NCI-H2227 treated with DMSO at 0.1 percent for 48 hours (cell line): Measurements from ENCODE around the gene EPOP.

ENCODE experiments used
- DNase-seq: peaks from one replicate; lab custom pipeline; 2025; lab: John Stamatoyannopoulos, UW

The EPOP gene

DNA sequence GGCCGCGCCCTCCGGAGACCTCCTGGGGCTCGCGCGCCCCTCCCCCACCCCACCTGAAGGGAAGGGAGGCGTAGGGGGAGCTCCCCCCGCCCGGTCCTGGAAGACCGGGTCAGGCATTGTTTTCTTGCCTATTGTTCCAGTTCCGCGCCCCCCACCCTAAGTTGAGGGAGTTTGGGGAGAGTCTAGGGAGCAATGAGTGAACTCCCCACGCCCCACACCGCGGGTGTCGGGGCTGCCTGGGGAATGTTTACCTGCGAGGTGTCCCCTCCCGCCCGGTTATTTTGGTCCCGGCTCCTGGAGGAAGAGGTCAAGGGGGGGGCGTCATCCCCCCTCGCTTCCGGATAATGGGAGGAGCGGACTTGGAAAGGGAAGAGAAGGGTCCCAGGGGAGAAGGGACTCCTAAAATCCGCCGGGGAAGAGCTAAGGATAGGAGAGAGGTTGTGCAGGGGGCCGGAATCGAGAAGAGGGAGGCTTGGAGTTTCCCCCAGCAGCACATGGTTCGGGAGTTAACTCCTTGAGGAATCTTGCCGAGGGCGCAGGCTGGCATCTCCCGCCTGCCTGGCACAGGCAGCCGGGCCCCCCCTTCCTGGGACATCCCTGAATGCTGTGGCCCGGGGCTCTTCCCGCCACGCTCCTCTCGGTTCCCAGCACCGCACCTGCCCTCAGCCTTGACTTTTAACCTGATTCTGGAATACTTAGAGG is 31.2 kb upstream of the EPOP start:
- DNase-seq, result no peak

- DNase-seq, result no peak
Measured at GRCh38 chr17:38705523-38705802, 30.7 kb upstream of the EPOP start.

DNA sequence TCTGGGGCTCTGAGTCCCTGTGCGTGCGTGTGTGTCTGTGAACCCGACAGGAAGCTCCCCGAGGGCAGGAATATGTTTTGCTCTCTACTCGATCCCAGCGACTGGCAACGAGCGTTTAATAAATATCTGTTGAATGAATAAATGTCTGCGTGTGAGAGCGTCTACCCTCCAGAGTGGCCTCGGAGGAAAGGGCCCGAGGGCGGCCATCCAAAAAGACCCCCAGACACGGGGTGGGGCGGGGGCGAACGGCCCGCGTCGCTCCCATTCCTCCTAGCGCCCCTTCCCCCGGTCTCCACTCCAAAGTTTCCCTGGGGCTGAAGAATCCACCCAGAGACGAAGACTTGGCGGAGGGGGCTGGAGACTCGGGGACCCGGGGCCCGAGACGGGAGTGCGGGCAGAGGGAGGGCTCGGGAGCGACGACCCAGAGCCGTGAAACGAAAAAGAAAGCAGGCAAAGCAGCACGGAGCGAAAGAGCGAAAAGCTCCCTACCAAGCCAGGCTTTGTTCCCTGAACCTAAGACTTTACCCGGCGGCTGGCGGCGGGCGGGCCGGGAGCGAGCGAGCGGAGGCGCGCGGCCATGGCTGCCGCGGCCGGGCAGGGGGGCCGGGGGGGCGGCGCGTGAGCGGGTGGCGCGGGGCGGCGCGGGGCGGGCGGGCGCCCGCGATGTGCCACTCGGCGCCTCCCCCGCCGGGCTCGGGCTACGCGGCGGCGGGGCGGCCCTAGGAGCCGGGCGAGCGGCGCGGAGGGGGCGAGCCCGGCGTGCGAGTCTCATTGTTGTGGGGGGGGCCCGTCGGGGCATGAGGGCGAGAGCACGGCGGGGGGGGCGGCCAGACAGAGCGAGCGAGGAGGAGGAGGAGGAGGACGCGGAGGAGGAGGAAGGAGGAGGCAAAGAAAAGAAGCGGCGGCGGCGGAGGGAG is 30.1 kb upstream of the EPOP start, which contains the start of gene MLLT6:
Gene MLLT6, plus strand, starts transcription at position 668 of the 917 bp plus-strand sequence. CDS start 360 bp downstream, outside the sequence.
- peak; percentile 67 for DNase-seq

DNA sequence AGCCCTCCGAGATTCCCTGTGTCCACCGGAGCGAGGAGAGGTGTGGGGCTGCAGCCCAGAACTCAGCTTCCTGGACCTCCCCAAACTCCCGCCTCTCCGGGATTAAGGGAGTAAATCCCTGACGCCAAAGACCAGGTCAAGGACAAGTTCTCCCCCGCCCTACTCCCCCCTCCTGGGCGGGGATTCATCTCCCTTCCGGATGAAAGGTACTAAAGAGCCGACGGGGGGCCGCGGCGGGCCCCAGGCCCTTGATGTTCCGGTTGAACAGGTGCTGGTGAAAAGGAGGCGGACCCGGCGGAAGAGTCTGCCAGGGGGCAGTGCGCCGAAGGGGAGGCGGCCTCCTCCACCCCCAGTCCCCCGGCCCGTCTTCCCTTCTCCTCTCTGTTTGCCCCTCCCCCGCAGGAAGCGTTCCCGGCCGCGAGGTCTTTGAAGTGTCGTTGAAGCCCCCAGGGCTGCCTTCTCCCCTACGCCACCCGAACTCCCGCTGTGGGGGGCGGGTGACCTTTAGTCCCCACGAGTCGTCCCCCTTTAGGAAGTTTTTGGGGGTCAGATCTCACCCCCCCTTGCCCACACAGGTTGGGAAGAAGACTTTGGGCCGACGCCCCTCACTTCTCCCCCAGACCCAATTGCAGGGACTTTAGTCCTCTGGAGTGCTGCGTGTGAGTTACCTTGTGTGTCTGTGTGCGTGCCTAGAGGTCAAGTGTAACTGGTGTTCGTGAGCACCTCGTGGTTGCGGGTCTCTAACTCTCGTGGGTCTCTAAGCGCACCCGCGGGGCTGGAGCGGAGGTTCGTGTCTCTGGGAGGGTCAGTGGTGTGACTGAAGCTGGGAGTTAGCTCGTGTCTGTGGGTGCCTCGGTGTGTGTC is 29.2 kb upstream of the EPOP start:
- peak; percentile 55 for DNase-seq

DNA sequence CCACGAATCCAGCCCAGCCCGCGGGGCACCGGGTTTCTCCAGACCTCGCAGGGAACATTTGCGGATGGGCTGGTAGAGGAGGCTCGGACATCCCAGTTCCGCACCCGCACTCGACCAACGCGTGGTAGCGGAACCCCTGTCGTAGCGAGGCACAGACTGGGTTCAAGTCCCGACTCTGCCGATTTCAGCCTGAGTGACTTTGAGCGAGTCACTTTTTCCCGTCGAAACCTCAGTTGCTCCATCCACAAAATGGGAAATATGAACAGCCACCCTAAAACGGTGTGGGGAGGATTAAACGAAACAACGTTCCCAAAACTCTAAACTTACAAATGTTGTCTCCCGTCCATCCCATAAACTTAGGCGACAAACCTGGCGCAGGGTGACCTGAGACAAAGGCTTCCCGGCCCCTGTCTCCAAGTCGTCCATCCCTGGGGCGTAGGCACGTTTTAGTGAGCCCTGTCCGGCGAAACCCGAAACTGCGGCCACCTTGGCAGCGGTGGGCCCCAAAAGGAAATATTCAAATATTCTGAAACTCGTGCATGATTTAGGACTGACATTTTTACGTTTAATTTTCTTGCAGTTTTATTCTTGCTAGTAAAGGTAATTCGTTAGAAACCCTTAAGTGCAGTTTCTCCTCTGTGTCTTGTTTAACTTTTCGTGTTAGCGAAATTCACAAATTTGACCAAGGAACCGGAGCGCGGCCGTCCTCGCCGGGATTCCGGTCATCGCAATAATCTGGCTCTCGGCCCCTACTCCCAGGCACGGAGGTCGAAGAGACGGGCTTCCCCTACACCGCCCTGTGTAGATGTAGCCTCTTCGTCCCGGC is 28.4 kb upstream of the EPOP start:
- DNase-seq, result no peak

GRCh38 chr17:38702166-38702915 is 27.6 kb upstream of the EPOP start:
- peak; percentile 71 for DNase-seq

DNA sequence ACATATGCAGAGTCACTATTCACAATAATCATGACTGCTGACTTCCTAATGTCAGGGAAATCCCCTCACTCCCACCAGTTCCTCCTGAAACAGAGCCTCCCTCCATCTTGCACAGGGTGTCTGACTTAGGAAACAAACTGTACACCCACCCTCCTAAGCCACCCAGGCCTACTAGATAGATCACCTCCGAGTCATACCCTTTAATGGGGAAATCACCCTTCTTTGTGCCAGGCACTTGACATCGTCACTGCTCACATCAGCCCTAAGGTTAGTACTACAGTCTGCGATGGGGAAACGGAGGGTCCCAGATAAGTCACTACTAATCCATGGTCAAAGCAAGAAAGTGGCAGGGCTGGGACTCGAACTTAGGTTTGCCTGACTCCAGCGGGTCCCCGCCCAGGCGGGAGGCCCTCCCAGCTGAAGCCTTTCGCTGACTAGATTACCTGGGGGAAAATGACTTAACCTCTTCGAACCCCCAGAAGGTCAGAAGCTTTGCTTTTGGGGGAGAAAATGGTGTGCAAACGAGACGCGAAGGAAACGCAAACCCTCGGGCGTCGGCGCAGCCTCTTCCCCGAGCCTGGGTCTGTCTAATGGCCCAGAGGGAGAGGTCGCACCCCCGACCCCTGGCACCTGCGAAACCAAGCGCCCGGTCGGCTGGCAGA is 26.9 kb upstream of the EPOP start:
- no peak for DNase-seq

GRCh38 chr17:38698760-38699159 is 24.0 kb upstream of the EPOP start:
- DNase-seq, result no peak

DNA sequence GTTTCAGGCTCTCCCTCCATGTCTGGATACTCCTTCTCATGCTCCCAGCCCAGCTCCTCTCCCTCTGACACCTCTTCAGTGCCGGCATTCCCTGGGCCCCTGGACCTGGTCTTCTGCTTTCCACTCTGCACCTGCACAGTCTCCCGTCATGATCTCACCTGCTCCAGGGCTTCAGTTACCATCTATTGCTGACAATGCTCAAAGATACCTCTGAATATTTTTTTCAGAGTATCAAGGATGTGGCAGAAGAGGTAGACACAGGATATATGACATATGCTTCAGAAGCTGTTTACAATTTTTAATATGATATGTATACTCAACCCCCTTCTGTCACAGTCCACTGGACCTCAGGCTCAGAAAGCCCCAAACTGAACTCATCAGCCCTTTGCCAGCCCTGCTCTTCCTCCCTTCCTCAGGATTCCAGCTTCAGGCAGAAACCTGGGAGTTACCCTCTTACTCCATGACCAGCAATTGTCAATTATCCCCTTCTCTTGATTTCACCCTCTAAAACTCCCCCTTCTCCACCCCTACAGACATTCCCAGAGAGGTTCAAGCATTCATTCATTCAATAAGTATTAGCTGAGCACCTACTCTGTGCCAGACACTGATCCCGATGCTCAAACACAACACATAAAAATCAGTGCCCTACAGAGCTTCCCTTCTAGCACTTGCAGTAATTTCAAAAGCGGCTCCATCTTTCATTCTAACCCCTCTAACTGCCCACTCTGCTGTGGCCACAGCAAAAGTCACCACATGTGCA is 22.5 kb upstream of the EPOP start:
- no peak for DNase-seq

DNA sequence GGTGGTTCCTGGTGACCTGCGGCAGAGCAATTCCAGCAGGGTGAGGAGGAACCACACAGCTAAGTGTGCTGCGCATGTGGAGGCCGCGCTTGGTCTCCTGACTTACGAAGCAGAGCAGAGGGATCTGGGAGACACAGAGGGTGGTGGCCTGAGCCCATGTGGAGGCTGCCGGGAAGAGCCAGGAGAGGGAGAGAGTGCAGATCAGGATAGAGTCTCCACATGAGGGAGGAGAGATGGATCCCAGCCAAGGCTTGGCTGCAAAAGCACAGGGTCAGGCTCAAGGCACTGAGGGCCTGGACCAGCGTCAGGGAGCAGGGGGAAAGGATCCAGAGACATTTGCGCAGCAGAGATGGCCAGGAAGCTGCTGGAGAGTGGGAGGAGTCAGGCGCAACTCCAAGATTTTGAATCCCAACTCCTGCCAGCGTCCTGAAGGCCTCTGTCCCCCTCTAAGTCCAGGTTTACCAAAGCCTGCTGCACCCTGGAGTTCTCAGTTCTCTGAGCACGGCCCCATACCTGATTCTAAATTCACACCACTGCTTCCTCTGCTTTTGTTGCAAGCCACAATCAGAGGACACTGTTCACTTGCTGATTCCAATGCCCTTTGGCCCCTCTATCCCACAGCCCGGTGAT is 19.1 kb upstream of the EPOP start:
- DNase-seq, result no peak

DNA sequence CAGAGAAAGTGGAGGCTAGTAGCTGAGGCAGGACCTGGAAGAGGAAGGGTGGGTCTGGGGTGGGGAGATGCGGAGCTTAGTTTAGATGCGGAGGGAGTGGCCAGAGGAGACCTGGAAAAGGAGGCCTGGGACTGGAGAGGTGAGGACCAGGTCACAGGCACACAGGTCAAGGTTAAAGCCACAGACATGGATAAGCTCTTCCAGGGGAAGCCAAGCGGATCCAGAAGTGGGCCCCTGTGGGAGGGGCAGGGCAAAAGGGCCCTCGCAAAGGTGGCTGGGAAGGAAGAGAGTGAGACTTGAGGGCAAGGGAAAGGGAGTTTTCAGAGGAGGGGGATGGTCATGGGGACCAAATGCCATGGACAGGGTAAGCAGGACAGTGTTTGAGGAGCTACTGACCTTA is 16.4 kb upstream of the EPOP start:
- no peak for DNase-seq

- no peak for DNase-seq
Measured at GRCh38 chr17:38690386-38690785, 15.6 kb upstream of the EPOP start.

DNA sequence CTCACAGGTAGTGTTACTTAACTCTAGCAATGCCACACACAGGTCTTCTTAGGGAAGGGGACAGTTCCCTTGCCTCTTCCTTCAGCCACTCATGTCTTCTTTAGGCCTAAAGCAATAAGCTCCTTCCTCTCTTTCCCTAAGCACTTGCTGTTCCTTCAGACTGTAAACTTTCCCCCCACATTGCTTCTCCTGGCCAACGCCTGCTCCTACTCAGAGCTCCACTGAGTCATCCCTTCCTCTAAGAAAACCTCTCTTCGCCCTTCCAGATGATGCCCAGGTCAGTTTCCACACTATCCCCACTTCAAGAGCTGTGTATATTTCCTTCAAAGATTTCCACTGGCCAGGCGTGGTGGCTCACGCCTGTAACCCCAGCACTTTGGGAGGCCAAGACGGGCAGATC is 12.5 kb upstream of the EPOP start:
- DNase-seq, result no peak

- no peak for DNase-seq
Measured at GRCh38 chr17:38685491-38685890, 10.7 kb upstream of the EPOP start.

DNA sequence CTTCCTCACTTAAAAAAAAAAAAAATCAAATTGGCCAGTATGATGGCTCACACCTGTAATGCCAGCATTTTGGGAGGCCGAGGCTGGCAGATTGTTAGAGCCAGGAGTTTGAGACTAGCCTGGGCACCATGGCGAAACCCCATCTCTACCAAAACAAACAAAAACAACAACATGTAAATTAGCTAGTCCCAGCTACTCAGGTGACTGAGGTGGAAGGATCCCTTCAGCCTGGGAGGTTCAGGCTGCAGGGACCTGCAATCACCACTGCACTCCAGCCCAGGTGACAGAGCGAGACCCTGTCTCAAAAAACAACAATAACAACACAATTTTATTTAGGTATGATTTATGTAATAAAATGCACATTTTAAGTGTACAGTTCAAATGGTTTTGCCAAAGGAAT is 6.3 kb upstream of the EPOP start:
- no peak for DNase-seq

- no peak for DNase-seq
Measured at GRCh38 chr17:38677819-38678218, 3.1 kb upstream of the EPOP start.

DNA sequence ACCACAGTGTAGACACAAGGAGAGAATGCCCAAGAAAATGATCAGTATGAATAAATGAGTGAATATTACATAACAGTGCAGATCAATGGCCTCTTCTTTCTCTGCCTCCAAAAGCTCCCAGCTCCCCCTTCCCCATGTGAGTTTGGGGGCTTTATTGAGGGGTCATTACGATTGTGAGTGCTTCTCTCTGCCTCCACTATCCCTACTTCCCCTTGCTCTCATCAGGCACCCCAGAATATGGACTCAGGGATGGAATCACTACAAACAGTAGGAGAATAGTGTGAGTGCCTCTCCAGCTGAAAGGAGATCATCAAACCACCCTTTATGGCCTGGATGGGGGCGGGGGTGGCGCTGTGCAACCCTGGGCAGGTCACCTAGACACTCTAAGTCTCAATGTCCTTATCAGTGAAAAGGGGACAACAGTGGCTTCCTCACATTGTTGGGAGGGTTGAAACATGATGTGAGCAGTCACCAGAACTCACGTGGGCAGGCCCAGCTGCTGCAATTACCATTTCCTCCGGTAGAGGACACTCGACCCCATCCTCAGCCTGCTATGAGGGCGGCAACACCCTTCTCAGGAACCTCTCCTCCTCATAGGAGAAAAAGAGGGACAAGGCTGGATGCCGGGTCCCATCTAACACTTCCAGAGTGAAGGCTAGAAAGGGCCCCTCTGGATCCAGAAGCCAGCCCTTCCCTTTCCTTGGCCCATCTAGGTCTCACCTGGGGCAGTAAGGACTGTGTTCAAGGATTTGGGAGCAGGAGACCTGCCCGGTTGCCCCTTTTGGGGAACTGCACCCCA is 2.1 kb upstream of the EPOP start:
- DNase-seq, result peak; percentile 59

- DNase-seq, result no peak
Measured at GRCh38 chr17:38674014-38674748, 576 bp downstream of the EPOP start.
